ENCODE measurements around the gene TCF19. TPM values are rescaled to one million over a fixed set of nuclear protein-coding genes. Genes with fewer than 3 reads are reported as not detected.

TCF19 gene
- total and polyA plus RNA-seq, 2 donors (not counting 3 experiments of a cell fraction or from before 2014, with no cell fraction given): 13.9 to 31.7 TPM

DNA sequence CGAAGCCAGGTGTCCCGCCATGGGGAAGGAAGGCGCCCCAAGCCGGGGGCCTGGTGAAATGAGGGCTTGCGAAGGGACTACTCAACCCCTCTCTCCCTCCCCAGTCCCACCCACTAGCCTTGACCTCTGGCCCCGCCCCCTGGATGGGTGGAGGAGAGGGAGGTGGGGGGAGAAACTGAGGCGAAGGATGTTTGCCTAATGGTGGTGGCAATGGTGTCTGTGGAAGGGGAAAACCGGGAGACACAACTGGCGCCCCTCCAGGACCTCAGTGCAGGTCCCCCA is 12.2 kb downstream of the TCF19 start, which contains the start of gene POU5F1:
POU5F1 (minus strand) TSS at position 83 of the 282 bp plus-strand sequence; CDS start at position 21, 62 bp downstream.
- ChIA-PET CTCF (interaction anchor here (0.6 kb wide), 1 partner anchor 22 kb away, joined by 3 read pairs; no protein-coding TSS in a partner anchor), POLR2A (no interaction called here)
- no peaks in the 10 kb centered on the region for H4K20me1 ChIP-seq (replicated peaks; ENCODE audit: control insufficient read depth, extremely low read depth, insufficient read depth, low read length)
- no peaks in the 10 kb centered on the region for H3K36me3 ChIP-seq (ENCODE audit: control insufficient read depth in 2 of 2, extremely low read depth in 1 of 2, insufficient read depth in 2 of 2, low read length in 2 of 2)
- intact Hi-C loops (cut with micrococcal nuclease): no loop called here
- no TSS peak for BruUV-seq (replicated peaks)
- H3K9ac ChIP-seq (replicated peaks; ENCODE audit: extremely low read depth, insufficient read depth, low read length): no peak within 1 kb of the TSS
- H3K4me2 ChIP-seq (ENCODE audit: insufficient read depth, low read length): no peak within 1 kb of the TSS
- no peak for TF ChIP-seq MAX (IDR thresholded peaks at IDR 0.05; ENCODE audit: insufficient read depth, insufficient read length)
- TF ChIP-seq JUN (IDR thresholded peaks at IDR 0.05; ENCODE audit: borderline replicate concordance, insufficient read depth, insufficient read length, low read depth): no peak
- TF ChIP-seq GATA2 (IDR thresholded peaks at IDR 0.05; ENCODE audit: insufficient read depth, insufficient read length, low read depth, low read length): no peak
- TF ChIP-seq CTCF (IDR thresholded peaks at IDR 0.05; ENCODE audit: extremely low read depth in 1 of 2, insufficient read depth in 1 of 2, low read depth in 1 of 2, low read length in 2 of 2): no peak
- no peak for TF ChIP-seq MYC (IDR thresholded peaks at IDR 0.05; ENCODE audit: low read depth, low read length)
- no peak for TF ChIP-seq FOS (IDR thresholded peaks at IDR 0.05; ENCODE audit: borderline replicate concordance, insufficient read depth, low read length)
- TF ChIP-seq POLR2A (IDR thresholded peaks at IDR 0.05; ENCODE audit: low read depth, low read length): no peak
- no peak for TF ChIP-seq EZH2 (IDR thresholded peaks at IDR 0.05; ENCODE audit: borderline replicate concordance, low read depth, low read length, severe bottlenecking)
- no peak for TF ChIP-seq POLR2AphosphoS5 (IDR thresholded peaks at IDR 0.05; ENCODE audit: insufficient read depth, low read depth, low read length)
- DNase-seq (ENCODE audit: low read depth, low spot score): no peak
- no peaks in the 10 kb centered on the region for H3K79me2 ChIP-seq (ENCODE audit: control insufficient read depth, insufficient read depth, low read length)
- H2AFZ ChIP-seq (ENCODE audit: low read depth, low read length): no peak within 1 kb of the TSS
- H3K9me3 ChIP-seq (replicated peaks; ENCODE audit: control insufficient read depth, insufficient read depth, low read length): no peaks in the 10 kb centered on the region
- no peak within 1 kb of the TSS for H3K27ac ChIP-seq (ENCODE audit: insufficient read depth, low read depth, low read length)
- H3K9me1 ChIP-seq (replicated peaks; ENCODE audit: control insufficient read depth, extremely low read depth, insufficient read depth, low read length): no peaks in the 10 kb centered on the region
- no peak within 1 kb of the TSS for H3K4me3 ChIP-seq (replicated peaks in 1 of 3; ENCODE audit: insufficient read depth in 1 of 3, low read depth in 1 of 3, low read length in 3 of 3)
- FAIRE-seq: no peak
- no peaks in the 10 kb centered on the region for H3K27me3 ChIP-seq (ENCODE audit: control insufficient read depth in 2 of 2, insufficient read depth in 2 of 2, low read length in 2 of 2)
- H3K4me1 ChIP-seq (ENCODE audit: control insufficient read depth, extremely low read depth, insufficient read depth, low read length): no peaks in the 10 kb centered on the region
- dilution Hi-C loops (cut with MboI; ENCODE audit: extremely low pct_ligation_motif_present, low sequenced_read_pairs): no loop called here

Data from endothelial cell of umbilical vein (primary cell).